AG04450 (cell line): Measurements from ENCODE around the gene EFNA1. TPM values are rescaled to one million over a fixed set of nuclear protein-coding genes. Genes with fewer than 3 reads are reported as not detected.

ENCODE experiments used
- CTCF ChIA-PET: fragments of 300-600, 350-600 bp; formaldehyde crosslinking; extraction: SDS; loops from one replicate; lab custom pipeline; 2022; ENCODE audit warnings: antibody characterized with exemption, inconsistent platforms; lab: Charles Lee
- POLR2A ChIA-PET: fragments of 350-600 bp; formaldehyde crosslinking; extraction: SDS; loops from one replicate; lab custom pipeline; 2021; ENCODE audit warnings: antibody characterized with exemption, inconsistent platforms; lab: Yijun Ruan, JAX
- DNase-seq: peaks from one replicate; pipeline ENCODE4 v3.0.0-alpha.2; 2011; ENCODE audit warnings: low read depth, low spot score
- H3K27ac ChIP-seq: one replicate; pipeline ENCODE4 v1.5.1; 2012; ENCODE audit warnings: low read depth, low read length, control low read depth
- H3K27me3 ChIP-seq: one replicate; pipeline ENCODE4 v1.6.0; 2012; ENCODE audit warnings: low read length; ENCODE audit not compliant: control insufficient read depth, insufficient read depth
- H3K4me3 ChIP-seq: 2 replicates; pipeline ENCODE4 v1.5.1; 2011; ENCODE audit warnings: mild to moderate bottlenecking, low read depth, low read length, control low read depth
- H3K9me3 ChIP-seq: 2 replicates; pipeline ENCODE4 v1.5.1; 2012; ENCODE audit warnings: low read length; ENCODE audit not compliant: control insufficient read depth, insufficient read depth
- polyA plus RNA-seq: library from polyadenylated mRNA; depleted of rRNA; stranded (reverse); fragments of >200 nt; gene quantifications from 2 replicates; pipeline ENCODE4 v1.2.3, GENCODE V29; 2011
- TF ChIP-seq, protein P1 (sequence below): IDR thresholded peaks from 2 replicates; pipeline ENCODE4 v1.5.1; 2011; ENCODE audit warnings: low read depth, low read length, control low read depth, inconsistent platforms

EFNA1 gene
- polyA plus RNA-seq, 1 experiment, result 1.4 TPM

DNA sequence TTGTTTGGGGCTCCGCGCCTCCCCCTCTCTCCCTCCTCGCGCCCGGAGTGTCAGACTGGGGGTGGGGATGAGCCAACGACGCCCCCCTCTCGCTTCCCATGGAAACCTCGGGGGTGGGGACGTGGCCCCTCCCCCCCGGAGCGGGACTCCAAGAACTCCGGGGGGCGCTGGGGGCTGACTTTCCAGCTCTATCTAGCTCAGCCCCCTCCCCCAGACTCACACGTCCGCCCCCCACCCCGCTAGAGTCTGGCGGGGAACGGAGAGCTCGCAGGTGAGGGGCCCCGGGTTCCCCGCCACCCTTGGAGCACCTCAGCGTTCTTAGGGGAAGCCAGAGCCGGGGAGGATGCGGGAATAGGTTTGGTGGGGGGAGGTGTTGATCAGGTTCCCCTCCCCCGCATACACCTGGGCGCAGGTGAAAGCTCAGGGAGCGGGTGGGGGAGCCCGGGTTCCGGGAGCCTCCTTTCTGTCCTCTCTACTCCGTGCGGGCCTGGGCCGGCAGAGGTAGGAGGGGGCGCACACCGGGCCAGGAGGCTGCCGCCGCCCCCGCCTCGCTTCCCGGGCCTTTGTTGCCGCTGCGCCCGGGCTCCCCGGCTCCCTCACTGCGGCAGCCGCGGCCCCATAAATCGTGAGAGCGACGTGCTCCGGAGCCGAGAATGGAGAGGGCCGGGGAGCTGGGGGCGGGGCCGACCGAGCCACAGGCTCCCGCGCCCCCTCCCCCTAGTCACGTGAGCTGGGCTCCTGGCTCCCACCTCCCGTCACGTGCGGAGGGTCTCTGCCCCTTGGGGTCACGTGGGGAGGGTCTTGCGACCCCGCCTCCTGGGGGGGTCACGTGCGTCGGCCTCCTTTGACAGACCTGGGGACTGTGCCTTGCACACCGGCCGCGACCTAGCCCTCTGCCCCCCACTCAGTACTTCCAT, 47.1 kb upstream of the EFNA1 start:
- H3K4me3 ChIP-seq, result no peak overlapping the region
- no peak for DNase-seq
- no peak overlapping the region for H3K27ac ChIP-seq
- TF ChIP-seq, protein P1, sequence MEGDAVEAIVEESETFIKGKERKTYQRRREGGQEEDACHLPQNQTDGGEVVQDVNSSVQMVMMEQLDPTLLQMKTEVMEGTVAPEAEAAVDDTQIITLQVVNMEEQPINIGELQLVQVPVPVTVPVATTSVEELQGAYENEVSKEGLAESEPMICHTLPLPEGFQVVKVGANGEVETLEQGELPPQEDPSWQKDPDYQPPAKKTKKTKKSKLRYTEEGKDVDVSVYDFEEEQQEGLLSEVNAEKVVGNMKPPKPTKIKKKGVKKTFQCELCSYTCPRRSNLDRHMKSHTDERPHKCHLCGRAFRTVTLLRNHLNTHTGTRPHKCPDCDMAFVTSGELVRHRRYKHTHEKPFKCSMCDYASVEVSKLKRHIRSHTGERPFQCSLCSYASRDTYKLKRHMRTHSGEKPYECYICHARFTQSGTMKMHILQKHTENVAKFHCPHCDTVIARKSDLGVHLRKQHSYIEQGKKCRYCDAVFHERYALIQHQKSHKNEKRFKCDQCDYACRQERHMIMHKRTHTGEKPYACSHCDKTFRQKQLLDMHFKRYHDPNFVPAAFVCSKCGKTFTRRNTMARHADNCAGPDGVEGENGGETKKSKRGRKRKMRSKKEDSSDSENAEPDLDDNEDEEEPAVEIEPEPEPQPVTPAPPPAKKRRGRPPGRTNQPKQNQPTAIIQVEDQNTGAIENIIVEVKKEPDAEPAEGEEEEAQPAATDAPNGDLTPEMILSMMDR, result no peak
- H3K27me3 ChIP-seq, result peaks cover 57% of the 10 kb centered on the region
- CTCF ChIA-PET, result interaction anchor here (0.7 to 2.2 kb wide), 4 partner anchors 9 to 1081 kb away, joined by 3 to 7 read pairs (median 4); partner anchors contain the start of gene KRTCAP2
- no peaks in the 10 kb centered on the region; the same call in 1 of the 2 replicates for H3K9me3 ChIP-seq
- POLR2A ChIA-PET, result no interaction called here

DNA sequence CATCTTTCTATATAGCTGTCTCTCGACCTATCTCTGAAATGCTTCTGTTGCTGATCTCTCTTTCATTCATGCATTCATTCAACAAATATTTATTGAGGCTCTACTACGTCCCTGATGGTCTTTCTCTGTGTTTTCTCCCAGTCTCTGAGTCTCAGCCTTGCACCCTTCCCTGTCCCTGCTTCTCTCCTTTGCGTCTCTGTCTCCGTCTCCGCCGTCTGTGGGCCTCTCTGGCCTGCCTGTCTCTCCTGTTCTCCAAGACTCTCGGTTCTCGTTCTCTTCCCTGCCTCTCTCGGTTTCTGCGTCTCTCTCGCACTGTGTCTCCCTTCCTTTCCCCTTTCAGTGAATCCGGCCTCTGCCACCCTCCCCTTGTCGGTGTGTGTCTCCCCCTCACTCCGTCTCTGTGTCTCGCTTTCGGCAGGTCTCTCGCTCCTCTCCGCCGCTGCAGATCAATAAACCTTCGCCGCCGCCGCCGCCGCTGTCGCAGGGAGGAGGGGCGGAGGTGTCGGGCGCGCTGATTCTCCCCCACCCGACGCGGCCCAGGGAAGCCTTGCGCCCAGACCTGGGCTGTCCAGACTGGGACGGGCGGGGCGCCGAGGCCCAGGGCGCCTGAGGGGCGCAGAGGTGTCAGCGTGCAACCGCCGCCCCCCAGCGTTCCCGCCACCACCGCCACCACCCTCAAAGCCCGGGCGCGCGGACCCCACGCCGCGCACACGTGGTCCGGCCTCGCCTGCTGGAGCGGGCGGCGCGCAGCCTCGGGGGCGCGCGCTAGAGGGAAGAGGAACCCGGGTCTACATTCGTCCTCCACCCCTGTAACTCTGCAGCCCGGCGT, 46.0 kb upstream of the EFNA1 start:
- TF ChIP-seq, protein P1, result no peak
- no peak overlapping the region for H3K4me3 ChIP-seq
- H3K27me3 ChIP-seq, result peaks cover 55% of the 10 kb centered on the region
- no peak overlapping the region for H3K27ac ChIP-seq
- ChIA-PET CTCF (interaction anchor here (1.1 to 2.2 kb wide), 2 partner anchors 8 to 91 kb away, joined by 4 to 7 read pairs; partner anchors contain the start of gene KRTCAP2), POLR2A (no interaction called here)
- no peak for DNase-seq
- no peaks in the 10 kb centered on the region; the same call in 1 of the 2 replicates for H3K9me3 ChIP-seq

DNA sequence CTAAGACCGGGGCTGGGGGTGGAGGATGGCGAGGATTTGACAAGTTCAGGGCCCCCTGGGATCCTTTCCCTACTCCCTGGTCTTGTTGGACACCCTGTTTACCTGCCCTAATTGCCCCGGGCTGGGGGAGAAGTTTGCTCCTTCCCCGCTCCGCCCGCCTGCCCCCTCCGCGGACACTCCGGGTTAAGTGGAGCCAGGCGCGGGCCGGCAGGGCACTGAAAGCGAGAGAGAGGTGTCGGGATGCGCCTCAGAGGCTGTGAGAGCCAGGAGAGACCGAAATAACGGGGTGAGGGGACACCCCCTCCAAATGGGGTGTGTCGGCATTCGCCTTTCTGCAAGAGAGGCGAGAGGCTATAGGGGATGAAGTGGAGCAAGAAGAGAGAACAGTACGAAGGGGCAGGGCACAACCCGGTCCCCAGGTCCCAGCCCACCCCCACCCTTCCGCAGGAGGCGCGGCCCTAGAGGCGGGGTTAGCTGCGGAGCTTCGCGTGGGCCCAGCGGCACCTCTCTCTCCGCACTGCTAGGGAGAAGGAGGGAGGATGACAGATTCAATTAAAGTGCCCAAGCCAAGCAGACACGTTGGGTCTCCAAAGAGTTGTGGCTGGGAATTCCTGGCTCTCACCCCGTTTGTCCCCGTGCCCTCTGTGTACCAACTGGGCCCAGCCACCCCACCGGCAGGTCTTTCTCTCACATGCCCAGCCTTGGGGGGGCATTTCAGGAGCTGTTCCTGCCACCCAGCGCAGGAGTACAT, 45.2 kb upstream of the EFNA1 start:
- no peak overlapping the region for H3K27ac ChIP-seq
- CTCF ChIA-PET, result interaction anchor here (4.1 kb wide), 1 partner anchor 86 kb away, joined by 30 read pairs; no protein-coding TSS in a partner anchor
- H3K27me3 ChIP-seq, result peaks cover 55% of the 10 kb centered on the region
- TF ChIP-seq, protein P1, result no peak
- H3K9me3 ChIP-seq, result no peaks in the 10 kb centered on the region; the same call in 1 of the 2 replicates
- no peak for DNase-seq
- no peak overlapping the region for H3K4me3 ChIP-seq
- POLR2A ChIA-PET, result no interaction called here

DNA sequence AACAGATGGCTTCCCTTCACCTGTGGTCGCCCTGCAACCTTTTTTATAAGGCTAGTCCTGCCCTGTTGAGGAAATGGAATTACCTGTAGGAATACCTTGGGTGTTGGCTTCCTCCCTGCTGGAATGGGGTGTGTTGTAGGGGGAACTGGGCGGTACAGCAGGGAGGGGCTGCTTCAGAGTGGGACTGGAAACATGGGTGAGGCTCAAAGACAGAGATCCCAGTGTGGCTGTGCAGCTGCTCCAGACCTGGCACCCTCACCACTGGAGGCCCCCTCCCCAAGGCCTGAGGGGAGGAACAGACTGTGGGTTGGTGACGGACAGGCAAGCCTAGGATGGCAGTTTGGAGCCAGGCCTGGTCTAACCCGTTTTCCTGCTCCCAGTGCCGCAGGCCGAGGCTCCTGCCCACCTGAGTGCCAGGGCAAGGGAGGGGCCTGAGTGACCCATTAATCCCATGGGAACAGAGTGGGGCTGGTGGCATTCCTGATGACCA, 44.6 kb upstream of the EFNA1 start:
- DNase-seq, result no peak
- POLR2A ChIA-PET, result no interaction called here
- no peak overlapping the region for H3K27ac ChIP-seq
- TF ChIP-seq, protein P1, result no peak
- no peaks in the 10 kb centered on the region; the same call in 1 of the 2 replicates for H3K9me3 ChIP-seq
- H3K27me3 ChIP-seq, result peaks cover 49% of the 10 kb centered on the region
- no peak overlapping the region for H3K4me3 ChIP-seq
- CTCF ChIA-PET, result interaction anchor here (1.0 to 4.1 kb wide), 2 partner anchors 11 to 85 kb away, joined by 4 to 30 read pairs; no protein-coding TSS in a partner anchor
